ENCODE data around the gene DNAAF9. TPM values are rescaled to one million over a fixed set of nuclear protein-coding genes. Genes with fewer than 3 reads are reported as not detected.

DNAAF9 gene
- polyA plus RNA-seq, 4 donors = 27.1 to 31.6 (median 29.0) TPM

DNA sequence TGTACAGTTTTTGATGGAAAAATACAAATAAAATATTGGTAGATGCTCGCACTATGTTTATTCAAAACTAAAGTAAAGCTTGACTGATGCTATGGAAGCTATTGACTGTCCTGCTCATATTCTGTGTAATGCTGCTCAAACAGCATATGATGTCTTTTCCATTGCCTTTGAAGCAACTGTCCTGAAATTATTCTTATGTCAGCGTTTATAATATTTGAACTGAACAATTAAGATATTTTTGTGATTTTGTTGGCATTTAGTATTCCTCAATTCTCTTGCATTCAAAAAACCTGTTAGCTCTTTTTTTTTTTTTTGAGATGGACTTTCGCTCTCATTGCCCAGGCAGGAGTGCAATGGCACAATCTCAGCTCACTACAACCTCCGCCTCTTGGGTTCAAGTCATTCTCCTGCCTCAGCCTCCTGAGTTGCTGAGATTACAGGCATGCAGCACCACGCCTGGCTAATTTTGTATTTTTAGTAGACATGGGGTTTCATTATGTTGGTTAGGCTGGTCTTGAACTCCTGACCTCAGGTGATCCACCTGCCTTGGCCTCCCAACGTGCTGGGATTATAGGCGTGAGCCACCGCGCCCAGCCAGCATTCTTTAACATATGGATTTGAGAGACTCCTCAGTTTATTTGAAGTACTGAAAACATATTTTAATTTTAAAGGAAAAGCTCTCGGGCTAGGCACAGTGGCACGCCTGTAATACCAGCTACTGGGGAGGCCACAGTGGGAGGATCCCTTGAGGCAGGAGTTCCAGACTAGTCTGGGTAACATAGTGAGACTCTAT is 5.3 kb upstream of the DNAAF9 start:
- no peak for DNase-seq (ENCODE audit: low read depth in 4 of 4, low spot score in 3 of 4)

DNA sequence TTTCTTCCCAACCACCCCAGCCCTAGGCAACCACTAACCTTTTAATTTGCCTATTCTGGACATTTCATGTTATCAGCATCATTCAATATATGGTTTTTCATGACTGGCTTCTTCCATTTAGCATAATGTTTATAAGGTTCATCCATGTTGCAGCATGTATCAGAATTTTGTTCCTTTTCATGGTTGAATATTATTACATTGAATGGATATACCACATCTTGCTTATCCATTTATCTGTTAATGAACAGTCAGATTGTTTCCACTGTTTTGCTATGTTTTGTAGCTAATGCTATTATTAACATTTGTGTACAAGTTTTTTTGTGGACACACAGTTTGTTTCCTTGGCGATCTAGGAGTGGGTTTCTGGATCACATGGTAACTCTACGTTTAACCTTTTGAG is 3.0 kb upstream of the DNAAF9 start:
- DNase-seq (ENCODE audit: low read depth in 4 of 4, low spot score in 3 of 4) = no peak

DNA sequence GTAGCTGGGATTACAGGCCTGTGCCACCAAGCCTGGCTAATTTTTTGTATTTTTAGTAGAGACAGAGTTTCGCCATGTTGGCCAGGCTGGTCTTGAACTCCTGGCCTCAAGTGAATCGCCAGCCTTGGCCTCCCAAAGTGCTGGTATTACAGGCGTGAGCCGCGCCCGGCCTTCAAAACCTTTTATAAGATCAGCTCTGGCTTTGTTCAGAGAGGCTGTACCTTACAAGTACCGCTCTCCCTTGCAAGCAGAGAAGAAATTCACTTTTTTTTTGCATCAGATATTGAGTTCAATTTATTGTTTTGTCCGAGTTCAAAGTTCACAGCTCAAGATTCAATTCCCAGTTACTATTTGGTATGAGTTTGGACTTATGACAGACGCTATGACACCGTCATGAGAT is 1.9 kb upstream of the DNAAF9 start:
- DNase-seq (ENCODE audit: low read depth in 4 of 4, low spot score in 3 of 4) = no peak

DNA sequence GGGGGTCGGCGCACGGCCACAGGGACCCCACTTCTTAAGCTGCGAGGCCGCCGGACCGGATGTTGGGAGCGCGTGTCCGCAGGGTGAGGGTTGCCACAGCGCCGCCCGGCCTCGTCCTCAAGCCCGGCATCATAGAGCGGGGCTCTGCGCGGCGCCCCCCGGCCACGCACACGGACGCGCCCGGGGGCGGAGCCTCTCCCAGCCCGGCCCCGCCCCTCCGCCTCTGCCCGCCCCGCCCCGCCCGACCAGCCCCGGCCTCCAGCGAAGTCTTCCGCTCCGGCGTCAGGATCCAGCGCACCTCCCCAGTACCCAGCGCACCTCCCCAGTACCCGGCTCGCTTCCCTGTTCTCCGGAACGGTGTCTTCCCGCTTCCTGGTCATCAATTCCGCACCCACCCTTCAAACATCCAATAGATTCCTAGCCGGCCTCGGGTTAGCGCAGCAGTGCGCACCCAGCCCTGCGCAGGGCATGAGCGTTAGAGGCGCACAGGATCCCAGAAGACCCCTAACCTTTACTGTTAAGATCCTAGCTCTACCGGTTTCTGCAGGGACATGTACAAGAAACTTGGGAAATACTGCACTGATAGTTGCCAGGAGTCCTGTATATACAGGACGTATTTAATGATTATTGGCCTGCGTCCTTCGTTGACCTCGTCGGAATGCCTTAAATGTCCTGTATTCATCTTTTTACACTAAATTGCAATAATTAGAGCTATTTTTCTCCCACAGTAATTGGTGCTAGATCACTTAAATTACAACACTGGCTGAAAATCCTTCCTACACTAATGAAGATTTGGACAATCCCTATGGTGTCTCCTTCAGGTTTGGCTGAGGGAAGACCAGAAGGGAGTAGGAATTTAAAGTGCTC is 535 bp upstream of the DNAAF9 start:
- peak in 3 of 4 donors; percentile 44 to 63 (median 47) for DNase-seq (ENCODE audit: low read depth in 4 of 4, low spot score in 3 of 4)

DNA sequence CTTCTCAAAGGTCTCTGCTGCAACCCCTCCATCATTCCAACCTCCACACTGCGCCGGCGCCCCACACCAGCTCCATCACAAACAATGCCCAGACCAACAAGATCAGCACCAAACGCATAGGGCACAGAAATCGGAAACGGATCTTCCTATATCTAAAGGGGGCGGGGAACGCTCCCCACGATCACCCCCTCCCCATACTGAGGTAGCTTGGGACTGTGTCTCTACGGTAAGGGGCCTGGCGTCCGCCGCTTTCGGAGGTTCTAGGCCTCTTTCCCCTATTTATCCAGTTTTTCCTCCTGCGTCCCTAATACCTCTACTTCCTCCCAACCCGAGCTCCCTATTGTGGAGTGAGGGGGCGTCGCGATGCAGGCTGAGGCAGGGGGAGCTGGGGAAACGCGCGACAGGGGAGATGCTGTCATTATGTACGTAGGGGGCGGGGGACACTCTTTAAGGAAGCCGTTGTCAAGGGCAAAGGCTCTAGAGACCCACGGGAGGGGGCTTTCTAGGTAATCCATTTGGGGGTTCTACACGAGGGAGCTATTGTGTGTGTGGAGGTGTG is 909 bp downstream of the DNAAF9 start:
- peak in 3 of 4 donors; percentile 20 to 38 (median 27) for DNase-seq (ENCODE audit: low read depth in 4 of 4, low spot score in 3 of 4)

DNA sequence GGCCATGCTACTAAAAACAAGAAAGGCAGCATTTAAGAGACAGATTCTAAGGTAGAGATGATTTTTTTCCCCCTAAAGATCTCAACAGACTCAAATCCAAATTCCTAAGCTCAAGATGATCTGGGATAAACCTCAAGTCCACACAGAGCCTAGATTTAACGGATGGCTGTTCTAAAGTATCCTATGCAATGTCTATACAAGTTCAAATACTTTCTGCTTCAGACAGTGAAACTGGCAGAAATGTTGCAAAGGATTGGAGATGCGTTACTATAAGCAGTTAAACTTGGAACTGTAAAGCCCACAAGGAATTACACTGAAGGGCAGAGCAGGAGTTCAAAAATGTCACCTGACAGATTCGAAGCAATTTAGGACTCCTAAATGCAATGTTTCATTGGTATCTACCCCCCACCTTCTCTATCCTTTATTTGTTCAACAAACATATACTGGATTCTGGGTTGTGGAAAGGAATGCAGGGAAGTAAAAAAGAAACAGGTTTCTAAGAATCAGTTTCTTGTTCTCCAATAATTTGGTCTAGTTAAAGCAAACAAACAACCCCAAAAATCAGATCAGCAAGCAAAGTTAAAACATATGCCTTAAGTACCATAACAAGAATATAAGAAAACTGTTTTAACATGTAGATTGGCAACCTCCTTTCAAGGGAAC is 1.6 kb downstream of the DNAAF9 start:
- no peak for DNase-seq (ENCODE audit: low read depth in 4 of 4, low spot score in 3 of 4)

DNA sequence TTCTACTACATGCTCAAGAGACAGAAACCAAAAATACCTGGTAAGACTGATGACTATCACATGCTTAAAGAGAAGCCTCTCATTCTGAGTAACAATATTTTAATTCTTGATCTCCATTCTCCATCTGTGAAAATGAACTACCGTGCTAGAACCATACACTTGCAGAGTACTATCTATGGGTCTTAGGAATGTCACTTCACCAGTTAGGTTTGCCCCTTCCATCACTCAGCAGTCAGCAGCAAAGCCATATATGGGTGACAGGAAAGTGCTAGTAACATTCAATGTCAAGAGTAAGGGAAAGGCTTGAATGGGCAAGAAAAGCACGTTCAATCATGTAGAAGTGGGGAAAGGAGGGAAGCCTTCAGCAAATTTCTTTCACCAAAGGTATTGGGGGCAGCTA is 2.3 kb downstream of the DNAAF9 start:
- DNase-seq (ENCODE audit: low read depth in 4 of 4, low spot score in 3 of 4) = no peak

DNA sequence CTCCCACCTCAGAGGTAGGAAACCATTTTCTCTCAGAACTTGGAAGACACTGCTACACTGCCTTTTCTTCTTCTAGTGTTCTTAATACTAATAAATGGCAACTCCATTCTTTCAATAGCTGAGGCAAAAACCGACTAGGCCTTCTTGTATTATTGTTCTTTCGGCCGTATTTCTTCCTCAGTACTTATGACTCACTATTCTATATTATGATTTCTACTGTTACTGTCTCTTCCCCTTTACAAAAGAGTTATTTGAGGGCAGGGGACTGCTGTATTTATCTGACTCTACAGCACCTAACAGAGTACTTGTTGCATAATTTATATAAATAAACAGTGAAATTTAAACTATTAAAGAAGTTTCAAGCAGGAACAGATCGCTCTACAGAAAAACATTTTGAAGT is 3.1 kb downstream of the DNAAF9 start:
- no peak for DNase-seq (ENCODE audit: low read depth in 4 of 4, low spot score in 3 of 4)

DNA sequence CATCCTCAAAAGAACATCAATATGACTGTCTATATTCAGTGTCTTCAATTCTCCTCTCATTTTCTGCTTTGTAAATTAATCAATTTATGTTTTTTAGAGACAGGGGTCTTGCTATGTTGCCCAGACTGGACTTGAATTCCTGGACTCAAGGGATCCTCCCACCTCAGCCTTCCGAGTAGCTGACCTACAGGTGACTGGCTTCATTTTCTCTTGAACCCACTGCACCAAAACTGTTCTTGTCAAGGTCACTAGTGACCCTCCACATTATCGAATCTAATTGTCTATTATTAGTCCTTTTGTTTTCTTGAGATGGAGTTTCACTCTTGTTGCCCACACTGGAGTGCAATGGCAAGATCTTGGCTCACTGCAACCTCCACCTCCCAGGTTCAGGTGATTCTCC is 3.7 kb downstream of the DNAAF9 start:
- no peak for DNase-seq (ENCODE audit: low read depth in 4 of 4, low spot score in 3 of 4)

DNA sequence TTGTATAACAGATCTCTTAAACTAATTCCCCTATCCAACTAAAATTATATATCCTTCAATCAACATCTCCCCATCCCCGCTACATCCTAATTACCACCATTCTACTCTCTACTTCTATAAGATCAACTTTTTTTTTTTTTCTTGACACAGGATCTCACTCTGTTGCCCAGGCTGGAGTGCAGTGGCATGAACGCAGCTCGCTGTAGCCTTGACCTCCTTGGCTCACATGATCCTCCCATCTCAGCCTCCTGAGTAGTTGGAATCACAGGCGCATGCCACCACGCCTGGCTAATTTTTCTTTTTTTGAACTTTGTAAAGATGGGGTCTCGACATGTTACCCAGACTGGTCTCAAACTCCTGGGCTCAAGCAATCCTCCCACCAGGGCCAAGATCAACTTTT is 5.0 kb downstream of the DNAAF9 start:
- DNase-seq (ENCODE audit: low read depth in 4 of 4, low spot score in 3 of 4) = no peak

DNA sequence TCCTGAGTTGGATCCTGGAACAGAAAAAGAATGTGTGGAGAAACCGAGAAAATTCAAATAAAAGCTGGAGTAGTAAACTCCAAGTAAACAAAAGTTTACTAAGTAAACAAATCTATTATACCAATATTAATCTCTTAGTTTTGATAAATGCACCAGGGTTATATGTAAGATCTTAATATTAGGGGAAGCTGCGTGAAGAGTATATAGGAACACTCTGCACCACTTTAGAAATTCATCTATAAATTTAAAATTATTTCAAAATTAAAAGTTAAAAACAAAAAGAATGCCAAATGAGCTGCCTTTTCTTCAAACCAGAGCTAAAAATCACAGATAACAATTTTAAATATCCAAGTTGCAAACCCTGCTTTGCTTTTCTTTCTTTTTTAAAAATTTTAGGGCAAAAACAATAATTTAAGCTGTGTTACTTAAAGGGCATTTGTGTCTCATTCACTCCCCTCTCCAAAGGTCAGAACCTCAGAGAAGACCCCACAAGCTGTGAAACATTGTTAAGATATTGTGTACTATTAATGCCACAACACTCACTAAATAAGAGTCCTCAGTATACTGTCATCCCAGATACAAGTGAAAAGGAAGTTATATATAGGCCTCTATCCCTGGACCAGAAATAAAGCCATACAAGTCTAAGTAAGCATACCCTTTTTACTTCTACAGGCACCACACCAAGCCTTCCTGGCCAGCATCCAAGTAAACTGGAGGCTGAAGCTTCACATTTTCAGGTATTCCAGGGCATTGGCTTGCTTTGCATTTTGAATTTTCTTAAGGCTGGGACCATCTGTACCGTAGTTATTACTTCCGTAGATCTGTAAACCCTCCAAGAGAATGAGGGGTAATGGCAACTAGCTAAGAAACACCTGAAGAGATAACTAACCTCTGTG is 7.0 kb downstream of the DNAAF9 start:
- no peak for DNase-seq (ENCODE audit: low read depth in 4 of 4, low spot score in 3 of 4)

DNA sequence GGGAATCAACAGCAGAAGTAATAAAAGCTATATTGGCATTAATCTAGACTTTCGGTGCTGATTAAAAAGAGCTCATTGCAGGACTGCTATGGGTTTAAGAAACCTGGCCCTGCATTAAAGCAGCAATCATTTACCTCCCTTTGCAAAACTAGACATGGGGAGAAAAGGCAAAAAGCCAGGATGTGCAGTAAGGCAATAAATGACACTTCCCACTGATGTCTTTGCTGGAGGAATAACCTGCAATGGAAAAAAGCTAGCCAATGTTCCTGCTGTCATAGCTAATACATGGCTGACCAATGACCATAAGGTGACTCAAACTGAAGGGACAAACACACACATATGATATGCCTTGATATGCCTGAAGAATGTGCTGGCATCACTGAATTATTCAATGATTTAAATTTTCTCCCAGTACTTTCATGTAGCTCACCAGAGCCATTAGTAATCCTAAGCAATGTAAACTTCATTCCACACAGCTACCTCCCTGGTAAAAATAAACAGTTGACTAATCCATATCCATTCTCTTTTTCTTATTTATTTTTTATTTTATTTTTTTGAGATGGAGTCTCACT is 8.7 kb downstream of the DNAAF9 start:
- DNase-seq (ENCODE audit: low read depth in 4 of 4, low spot score in 3 of 4) = no peak

DNA sequence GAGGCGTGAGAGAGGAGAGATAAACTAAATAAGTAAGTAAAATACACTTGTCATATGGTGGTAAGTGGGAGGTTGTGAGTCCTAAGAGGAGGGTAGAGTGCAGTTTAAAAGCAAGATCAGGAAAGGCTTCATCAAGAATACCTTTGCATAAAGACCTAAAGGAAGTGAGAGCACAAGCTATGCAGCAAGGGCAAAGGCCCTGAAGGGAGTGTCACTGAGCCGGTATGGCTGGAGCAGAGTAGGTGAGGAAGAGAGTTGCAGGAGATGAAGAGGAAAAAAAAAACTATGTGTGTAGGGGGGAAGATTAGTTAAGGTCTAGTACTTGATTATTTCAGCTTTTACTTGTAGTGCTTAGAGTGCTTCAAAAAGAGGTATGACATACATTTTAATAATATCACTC is 11.0 kb downstream of the DNAAF9 start:
- DNase-seq (ENCODE audit: low read depth in 4 of 4, low spot score in 3 of 4) = no peak

DNA sequence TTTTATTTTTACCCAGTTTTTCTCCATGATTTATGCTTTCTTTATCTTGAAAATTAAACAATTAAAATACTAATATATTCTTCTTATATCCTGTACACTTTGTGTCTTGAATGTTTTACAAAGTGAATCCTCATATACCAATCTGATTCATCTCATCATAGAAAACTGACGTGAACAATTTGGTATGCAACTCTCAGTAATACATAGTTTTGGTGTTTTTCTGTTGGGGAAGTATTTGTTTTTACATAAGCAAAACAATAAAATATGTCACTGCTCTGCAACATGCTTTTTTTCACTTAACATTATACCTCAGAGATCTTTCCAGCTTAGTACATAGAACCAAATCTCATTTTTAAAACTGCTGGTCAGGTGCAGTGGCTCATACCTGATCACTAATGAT is 14.7 kb downstream of the DNAAF9 start:
- no peak for DNase-seq (ENCODE audit: low read depth in 4 of 4, low spot score in 3 of 4)

DNA sequence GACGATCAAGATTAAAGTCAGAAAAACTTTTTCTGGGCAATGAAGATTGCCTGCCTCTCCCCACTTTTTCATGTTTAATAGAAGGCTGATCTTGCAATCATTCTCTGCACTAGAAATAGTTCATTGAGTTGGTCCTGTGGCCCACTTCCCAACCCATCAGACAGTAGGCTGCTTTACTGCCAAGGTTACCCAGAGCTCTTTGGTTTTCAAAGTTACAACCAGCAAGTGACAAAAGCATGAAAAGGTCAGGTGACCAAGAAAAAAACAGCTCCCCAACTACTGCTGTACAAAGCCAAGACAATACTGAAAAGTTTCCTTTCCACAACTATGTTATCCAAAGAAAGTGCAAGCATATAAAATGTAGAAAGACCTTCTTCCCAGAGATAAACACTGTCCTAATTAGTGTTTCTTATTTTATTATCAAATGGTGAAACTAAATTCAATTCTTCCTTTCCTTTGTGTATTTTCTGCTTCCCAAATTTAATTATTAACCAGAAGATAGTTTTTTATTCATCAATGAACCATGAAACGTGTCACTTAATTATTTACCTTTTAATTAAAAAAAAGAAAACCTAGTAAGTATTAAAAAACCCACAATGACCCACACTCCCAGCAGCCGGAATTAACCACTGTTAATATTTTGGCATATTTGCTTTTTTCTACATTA is 16.6 kb downstream of the DNAAF9 start:
- peak in 2 of 4 donors; percentile 23 to 49 for DNase-seq (ENCODE audit: low read depth in 4 of 4, low spot score in 3 of 4)

DNA sequence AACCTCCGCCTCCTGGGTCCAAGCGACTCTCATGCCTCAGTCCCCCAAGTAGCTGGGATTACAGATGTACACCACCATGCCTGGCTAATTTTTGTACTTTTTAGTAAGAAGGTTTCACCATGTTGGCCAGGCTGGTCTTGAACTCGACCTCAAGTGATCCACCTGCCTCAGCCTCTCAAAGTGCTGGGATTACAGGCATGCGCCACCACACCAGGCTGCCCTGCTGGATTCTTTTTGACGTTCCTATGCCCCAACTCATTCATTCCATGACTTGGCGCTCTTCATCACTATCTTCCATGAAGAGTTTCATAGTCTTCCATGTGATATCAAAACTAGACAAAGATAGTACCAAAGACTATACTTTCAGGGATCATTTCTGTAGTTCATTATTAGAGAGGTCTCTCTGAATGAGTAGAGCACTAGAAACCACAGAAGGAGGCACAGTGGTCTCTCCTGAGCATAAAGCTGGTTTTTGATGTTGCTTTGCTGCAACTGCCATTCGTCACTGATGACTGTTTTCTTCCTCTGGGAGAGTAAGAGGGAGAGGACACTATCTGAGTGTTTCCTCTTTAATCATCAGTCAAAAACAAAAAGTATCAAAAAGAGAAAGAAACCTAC is 23.5 kb downstream of the DNAAF9 start:
- DNase-seq (ENCODE audit: low read depth in 4 of 4, low spot score in 3 of 4) = no peak

DNA sequence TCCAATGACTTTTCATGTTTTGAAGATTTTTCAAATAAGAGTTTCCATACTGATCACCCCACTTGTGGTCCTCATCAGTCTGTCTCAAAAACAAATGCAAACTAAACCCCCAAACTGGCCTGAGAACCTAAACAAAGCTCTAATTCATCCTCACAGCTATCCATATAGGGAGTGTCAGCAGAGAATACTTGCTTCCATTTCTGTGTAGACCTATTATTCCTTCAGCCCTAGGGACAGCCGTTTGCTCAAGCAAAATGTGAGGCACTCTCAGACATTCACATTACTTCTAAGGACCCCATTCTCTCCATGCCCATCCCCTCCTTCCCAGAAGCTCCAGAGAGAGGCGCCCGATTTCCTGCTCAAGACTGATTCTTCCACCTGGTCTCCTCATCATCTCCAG is 24.6 kb downstream of the DNAAF9 start:
- no peak for DNase-seq (ENCODE audit: low read depth in 4 of 4, low spot score in 3 of 4)

DNA sequence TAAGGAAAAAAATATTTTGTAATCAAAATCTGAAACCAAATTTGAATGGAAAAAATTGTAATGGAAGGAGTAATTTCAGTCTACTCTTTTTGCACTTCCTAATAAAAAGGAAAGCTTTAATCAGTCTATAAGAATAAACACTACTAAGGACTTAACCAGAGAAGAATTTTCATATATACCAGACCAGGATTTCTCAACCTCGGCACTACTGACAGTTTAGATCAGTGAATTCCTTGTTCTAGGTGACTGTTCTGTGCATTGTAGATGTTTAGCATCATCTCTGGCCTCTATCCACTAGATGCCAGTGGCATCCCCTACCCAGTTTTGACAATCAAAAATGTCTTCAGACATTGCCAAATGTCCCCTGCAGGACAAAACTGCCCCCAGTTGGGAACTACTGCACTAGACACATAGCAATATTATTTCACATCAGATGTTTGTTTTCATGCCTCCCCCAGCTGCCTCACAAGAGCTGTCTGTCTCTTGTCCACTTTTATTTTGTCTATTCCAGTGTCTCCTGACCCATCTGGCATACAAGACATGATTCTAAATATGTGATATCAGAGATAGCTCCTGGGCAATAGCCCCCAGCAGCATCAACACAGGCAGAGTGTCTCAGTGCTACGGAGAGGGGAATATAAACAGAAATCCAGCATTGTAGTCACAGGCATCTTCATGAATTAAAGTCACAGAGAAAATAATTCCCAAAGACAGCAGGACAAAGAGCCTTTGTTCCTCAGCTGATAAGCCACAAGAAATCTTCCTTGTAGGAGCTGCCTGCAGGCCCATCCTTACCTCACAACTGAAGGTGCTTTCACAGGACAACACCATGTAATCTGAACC is 27.0 kb downstream of the DNAAF9 start:
- DNase-seq (ENCODE audit: low read depth in 4 of 4, low spot score in 3 of 4) = no peak

Measured in right renal pelvis (tissue), 4 donors.